ENCODE results near the gene ZNF641. TPM values are rescaled to one million over a fixed set of nuclear protein-coding genes. Genes with fewer than 3 reads are reported as not detected.
"Not testable (repeated sequence)": the region's sequence is repeated elsewhere in the genome, so short reads cannot be mapped to it uniquely, and the experiment has no call there.

Gene ZNF641
- total RNA-seq, 1 donor from 2014 or later = 23.9 TPM

GRCh38 chr12:48336061-48336460 lies 14.7 kb downstream of the ZNF641 start:
- intact Hi-C loops (cut with micrococcal nuclease) = no loop called here

- intact Hi-C loops (cut with micrococcal nuclease) = no loop called here
Measured at GRCh38 chr12:48334808-48335207, 15.9 kb downstream of the ZNF641 start.

- intact Hi-C loops (cut with micrococcal nuclease) = not testable (repeated sequence)
Measured at GRCh38 chr12:48333680-48334079, 17.0 kb downstream of the ZNF641 start.

- intact Hi-C loops (cut with micrococcal nuclease) = no loop called here
Measured at GRCh38 chr12:48331399-48331798, 19.3 kb downstream of the ZNF641 start.

GRCh38 chr12:48329199-48329939 lies 21.4 kb downstream of the ZNF641 start:
- intact Hi-C loops (cut with micrococcal nuclease) = no loop called here

- intact Hi-C loops (cut with micrococcal nuclease) = no loop called here
Measured at GRCh38 chr12:48316491-48316890, 34.2 kb downstream of the ZNF641 start.

- intact Hi-C loops (cut with micrococcal nuclease) = no loop called here
Measured at GRCh38 chr12:48311313-48311712, 39.4 kb downstream of the ZNF641 start.

- intact Hi-C loops (cut with micrococcal nuclease) = no loop called here
Measured at GRCh38 chr12:48307269-48307668, 43.5 kb downstream of the ZNF641 start.

GRCh38 chr12:48305190-48305589 lies 45.5 kb downstream of the ZNF641 start:
- intact Hi-C loops (cut with micrococcal nuclease) = no loop called here

GRCh38 chr12:48302161-48302911 lies 48.4 kb downstream of the ZNF641 start:
- intact Hi-C loops (cut with micrococcal nuclease) = no loop called here

- intact Hi-C loops (cut with micrococcal nuclease) = no loop called here
Measured at GRCh38 chr12:48300774-48301173, 49.9 kb downstream of the ZNF641 start.

- intact Hi-C loops (cut with micrococcal nuclease) = no loop called here
Measured at GRCh38 chr12:48296586-48297282, 54.0 kb downstream of the ZNF641 start.

- intact Hi-C loops (cut with micrococcal nuclease) = no loop called here
Measured at GRCh38 chr12:48292040-48292439, 58.7 kb downstream of the ZNF641 start.

GRCh38 chr12:48291511-48291910 lies 59.2 kb downstream of the ZNF641 start:
- intact Hi-C loops (cut with micrococcal nuclease) = no loop called here

GRCh38 chr12:48288387-48289268 lies 62.1 kb downstream of the ZNF641 start:
- intact Hi-C loops (cut with micrococcal nuclease) = loop anchor here (5.0 kb wide), 1 partner anchor 64 kb away; the partner anchor contains the start of gene ZNF641

Other genes with a start within 250 kb of the ZNF641 start
- 48.6 and 51.2 TPM in 2 replicates for gene SENP1, start 244.8 kb downstream of the ZNF641 start, total RNA-seq
- 19.2 and 22.8 TPM in 2 replicates for gene PFKM, start 231.6 kb downstream of the ZNF641 start, total RNA-seq
- 42.3 and 45.5 TPM in 2 replicates for gene ASB8, start 193.4 kb downstream of the ZNF641 start, total RNA-seq
- gene CCDC184, start 167.3 kb downstream of the ZNF641 start, total RNA-seq = 0.12 and 0.32 TPM in 2 replicates
- gene OR10AD1, start 147.6 kb downstream of the ZNF641 start, total RNA-seq = not detected in 2 replicates
- gene ANP32D, start 121.6 kb upstream of the ZNF641 start, total RNA-seq = not detected in 2 replicates
- gene C12orf54, start 131.6 kb upstream of the ZNF641 start, total RNA-seq = not detected in 2 replicates
- not detected in 2 replicates for gene OR8S1, start 174.7 kb upstream of the ZNF641 start, total RNA-seq
- gene LALBA, start 219.1 kb upstream of the ZNF641 start, total RNA-seq = not detected in 2 replicates